Loucy (cell line): Measurements from ENCODE around the gene C2orf49.

Experiments
- H2AFZ ChIP-seq: fragments of 200-600 bp; sonication (generic); 2 replicates; pipeline ENCODE4 v1.6.0; 2016; ENCODE audit warnings: antibody characterized with exemption, mild to moderate bottlenecking, low read length, moderate library complexity
- H3F3A ChIP-seq: fragments of 200-600 bp; 2 replicates; pipeline ENCODE4 v1.6.0; 2016; ENCODE audit warnings: antibody characterized with exemption, low read depth, mild to moderate bottlenecking
- H3K27me3 ChIP-seq: fragments of 200-600 bp; sonication (generic); 2 replicates; pipeline ENCODE4 v1.6.1; 2014; ENCODE audit warnings: low read length, mild to moderate bottlenecking; ENCODE audit not compliant: insufficient read depth, poor library complexity, severe bottlenecking
- H3K36me3 ChIP-seq: fragments of 200-600 bp; sonication (generic); 2 replicates; pipeline ENCODE4 v1.6.1; 2016; ENCODE audit warnings: low read length; ENCODE audit not compliant: insufficient read depth
- H3K4me1 ChIP-seq: fragments of 200-600 bp; sonication (generic); 2 replicates; pipeline ENCODE4 v1.5.1; 2014; ENCODE audit warnings: low read length, mild to moderate bottlenecking; ENCODE audit not compliant: insufficient read depth, poor library complexity, severe bottlenecking
- H3K4me2 ChIP-seq: fragments of 200-600 bp; sonication (generic); 2 replicates; pipeline ENCODE4 v1.6.0; 2014; ENCODE audit warnings: antibody characterized with exemption, low read length, low read depth, mild to moderate bottlenecking; ENCODE audit not compliant: poor library complexity, severe bottlenecking
- H3K4me3 ChIP-seq: fragments of 200-600 bp; sonication (generic); 2 replicates; pipeline ENCODE4 v1.5.1; 2014; ENCODE audit warnings: low read length, mild to moderate bottlenecking, mixed read lengths; ENCODE audit not compliant: poor library complexity, severe bottlenecking
- H3K79me2 ChIP-seq: fragments of 200-600 bp; sonication (generic); 2 replicates; pipeline ENCODE4 v1.6.1; 2014; ENCODE audit warnings: low read length; ENCODE audit not compliant: insufficient read depth
- H3K9ac ChIP-seq: fragments of 200-600 bp; sonication (generic); 2 replicates; pipeline ENCODE4 v1.6.0; 2014; ENCODE audit warnings: mild to moderate bottlenecking, low read depth, low read length, moderate library complexity; ENCODE audit not compliant: poor library complexity, severe bottlenecking
- H3K9me2 ChIP-seq: fragments of 200-600 bp; sonication (generic); replicated peaks from 2 replicates; pipeline ENCODE4 v1.6.1; 2016; ENCODE audit warnings: low read depth, low read length, mixed read lengths
- H3K9me3 ChIP-seq: fragments of 200-600 bp; sonication (generic); 2 replicates; pipeline ENCODE4 v1.6.1; 2014; ENCODE audit warnings: mild to moderate bottlenecking, antibody characterized with exemption, low read length, low read depth; ENCODE audit not compliant: insufficient read depth
- H4K20me1 ChIP-seq: fragments of 200-600 bp; sonication (generic); 2 replicates; pipeline ENCODE4 v1.6.0; 2014; ENCODE audit warnings: antibody characterized with exemption, low read length, mild to moderate bottlenecking; ENCODE audit not compliant: insufficient read depth, poor library complexity, severe bottlenecking
- CTCF ChIP-seq: fragments of 200-600 bp; sonication (generic); conservative IDR thresholded peaks from 2 replicates; pipeline ENCODE4 v1.5.1; 2014; ENCODE audit warnings: mild to moderate bottlenecking, antibody characterized with exemption, low read length
- EZH2phosphoT487 ChIP-seq: fragments of 200-600 bp; IDR thresholded peaks from 2 replicates; pipeline ENCODE4 v1.6.1; 2018; ENCODE audit warnings: antibody characterized with exemption, mild to moderate bottlenecking, moderate library complexity, borderline replicate concordance

C2orf49 gene

GRCh38 chr2:105378921-105379383, 41.6 kb downstream of the C2orf49 start:
- no peaks in the 10 kb centered on the region for H3F3A ChIP-seq
- H3K36me3 ChIP-seq: peaks cover 66% of the 10 kb centered on the region
- H4K20me1 ChIP-seq: peaks cover 3% of the 10 kb centered on the region
- no peak overlapping the region for H3K4me2 ChIP-seq
- H3K9me3 ChIP-seq: no peaks in the 10 kb centered on the region
- TF ChIP-seq CTCF (no peak), EZH2phosphoT487 (no peak)
- H2AFZ ChIP-seq: no peak overlapping the region
- no peaks in the 10 kb centered on the region for H3K9me2 ChIP-seq
- no peak overlapping the region for H3K4me3 ChIP-seq
- H3K27me3 ChIP-seq: no peaks in the 10 kb centered on the region
- H3K4me1 ChIP-seq: peaks cover 6% of the 10 kb centered on the region
- H3K9ac ChIP-seq: no peak overlapping the region
- H3K79me2 ChIP-seq: no peaks in the 10 kb centered on the region; the same call in 1 of the 2 replicates

GRCh38 chr2:105379741-105380186, 42.4 kb downstream of the C2orf49 start:
- H3K79me2 ChIP-seq: no peaks in the 10 kb centered on the region; the same call in 1 of the 2 replicates
- no peak overlapping the region for H3K9ac ChIP-seq
- H3K27me3 ChIP-seq: no peaks in the 10 kb centered on the region
- H3K9me2 ChIP-seq: no peaks in the 10 kb centered on the region
- H3K4me3 ChIP-seq: no peak overlapping the region
- H3K4me2 ChIP-seq: no peak overlapping the region
- H2AFZ ChIP-seq: no peak overlapping the region
- H3K36me3 ChIP-seq: peaks cover 68% of the 10 kb centered on the region
- peaks cover 6% of the 10 kb centered on the region for H3K4me1 ChIP-seq
- no peaks in the 10 kb centered on the region for H3K9me3 ChIP-seq
- TF ChIP-seq EZH2phosphoT487 (no peak), CTCF (no peak)
- H3F3A ChIP-seq: no peaks in the 10 kb centered on the region
- H4K20me1 ChIP-seq: peaks cover 3% of the 10 kb centered on the region

- Histone ChIP-seq H3K9me2 (no peaks in the 10 kb centered on the region), H3K4me1 (peaks cover 6% of the 10 kb centered on the region), H4K20me1 (peaks cover 3% of the 10 kb centered on the region), H2AFZ (no peak overlapping the region), H3K9ac (no peak overlapping the region), H3K36me3 (peaks cover 68% of the 10 kb centered on the region), H3K4me2 (no peak overlapping the region), H3F3A (no peaks in the 10 kb centered on the region), H3K9me3 (no peaks in the 10 kb centered on the region), H3K4me3 (no peak overlapping the region), H3K27me3 (no peaks in the 10 kb centered on the region), H3K79me2 (no peaks in the 10 kb centered on the region; the same call in 1 of the 2 replicates)
- TF ChIP-seq EZH2phosphoT487: no peak
- no peak for TF ChIP-seq CTCF
Measured at GRCh38 chr2:105380432-105381100, 43.2 kb downstream of the C2orf49 start.
